GM18498 (cell line): ENCODE results near the gene SUPT4H1.

Experiments used
- ATAC-seq: cut with Tn5 transposase; IDR thresholded peaks from one replicate; pipeline ENCODE4 v1.9.1; 2021; ENCODE audit warnings: mild to moderate bottlenecking, moderate library complexity; ENCODE audit not compliant: unreplicated experiment

SUPT4H1 gene

DNA sequence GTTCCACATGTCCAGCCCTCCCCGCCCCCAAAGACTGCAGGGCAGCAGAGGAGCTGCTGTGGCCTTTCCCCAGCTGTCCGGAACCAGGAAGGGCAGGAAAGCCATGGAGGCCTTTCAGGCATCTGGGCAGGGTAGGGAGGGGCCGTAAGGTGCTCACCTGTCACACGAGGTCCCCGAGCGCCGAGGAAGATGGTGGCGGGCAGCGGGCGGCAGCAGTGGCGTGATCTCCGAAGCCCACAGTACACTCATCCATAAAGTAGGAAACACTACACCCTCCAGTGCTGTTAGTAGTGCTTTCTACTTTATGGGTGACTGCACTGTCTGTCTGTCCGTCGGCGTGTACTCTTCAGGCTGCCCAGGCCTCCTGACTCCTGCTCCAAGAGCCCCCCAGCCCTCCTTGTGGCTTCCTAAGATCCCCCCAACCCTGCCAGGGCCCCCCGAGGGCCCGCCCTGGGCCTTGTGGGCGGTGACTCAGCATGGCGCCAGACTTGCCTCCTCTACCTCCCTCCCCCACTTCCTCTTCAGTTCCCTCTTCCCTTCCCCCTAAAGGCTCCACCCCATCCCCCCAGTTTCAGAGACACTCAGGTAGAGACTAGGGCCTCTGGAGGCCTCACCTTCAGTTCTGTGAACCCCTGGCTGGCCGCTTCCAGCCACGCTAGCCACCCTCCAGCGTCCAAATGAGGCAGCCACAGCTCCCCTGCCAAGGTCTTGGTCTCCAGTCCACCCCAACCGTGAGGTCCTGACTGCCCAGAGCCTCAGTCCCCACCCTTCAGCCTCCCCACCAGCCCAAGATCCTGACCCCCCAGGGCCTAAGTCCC, 20.8 kb downstream of the SUPT4H1 start:
- ATAC-seq: no peak

DNA sequence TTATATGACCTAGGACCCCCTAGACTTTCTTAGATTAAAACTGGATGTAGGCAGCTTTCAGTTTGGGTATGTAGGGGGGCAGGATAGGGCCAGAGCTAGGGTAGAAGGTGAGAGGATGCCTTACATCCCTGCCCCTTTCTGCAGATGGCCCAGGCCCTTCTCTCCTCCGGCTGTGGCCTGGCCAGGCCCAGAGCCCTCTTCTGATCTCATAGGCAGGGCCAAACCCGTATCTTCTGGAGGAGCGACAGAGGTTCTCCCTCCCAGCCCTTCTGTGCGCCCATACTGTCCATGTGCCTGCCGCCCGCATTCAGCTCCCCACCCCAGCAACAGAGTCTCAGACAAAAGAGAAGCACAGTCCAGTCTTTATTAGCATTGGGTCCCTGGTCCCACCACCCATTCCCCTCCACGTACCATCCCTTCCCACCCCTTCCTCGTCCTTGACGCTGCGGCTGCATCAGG, 21.4 kb downstream of the SUPT4H1 start:
- no peak for ATAC-seq

DNA sequence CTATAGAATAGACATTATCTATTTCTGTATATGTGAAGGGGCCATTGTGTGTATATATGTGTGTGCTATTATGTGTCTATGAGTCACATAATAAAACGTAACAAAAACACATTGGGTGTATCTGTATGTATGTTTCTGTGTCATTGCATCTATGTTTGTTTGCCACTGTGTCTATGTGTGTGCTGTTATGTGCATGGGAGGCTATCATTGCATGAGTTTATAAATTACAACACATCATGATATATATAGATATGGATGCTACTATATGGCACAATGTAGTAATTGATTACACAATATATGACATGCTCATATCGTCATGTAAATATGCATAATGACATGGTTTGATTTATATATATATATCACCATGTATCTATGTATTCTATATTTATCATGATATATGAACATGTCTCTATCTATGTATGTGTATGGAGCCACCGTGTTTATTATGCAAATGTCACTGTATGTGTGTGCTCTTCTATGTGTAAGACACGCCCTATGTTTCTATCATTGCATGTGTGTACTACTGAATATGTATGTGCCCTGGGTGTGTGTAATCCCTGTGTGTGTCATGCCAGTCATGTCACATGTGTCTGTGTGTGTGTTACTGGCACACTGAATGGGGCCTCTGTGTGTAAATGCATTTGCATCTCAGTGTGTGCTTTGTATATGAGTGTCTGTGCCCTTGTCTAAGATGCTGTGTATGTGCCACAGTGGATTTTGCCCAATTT, 22.0 kb downstream of the SUPT4H1 start:
- ATAC-seq: peak; percentile 8

DNA sequence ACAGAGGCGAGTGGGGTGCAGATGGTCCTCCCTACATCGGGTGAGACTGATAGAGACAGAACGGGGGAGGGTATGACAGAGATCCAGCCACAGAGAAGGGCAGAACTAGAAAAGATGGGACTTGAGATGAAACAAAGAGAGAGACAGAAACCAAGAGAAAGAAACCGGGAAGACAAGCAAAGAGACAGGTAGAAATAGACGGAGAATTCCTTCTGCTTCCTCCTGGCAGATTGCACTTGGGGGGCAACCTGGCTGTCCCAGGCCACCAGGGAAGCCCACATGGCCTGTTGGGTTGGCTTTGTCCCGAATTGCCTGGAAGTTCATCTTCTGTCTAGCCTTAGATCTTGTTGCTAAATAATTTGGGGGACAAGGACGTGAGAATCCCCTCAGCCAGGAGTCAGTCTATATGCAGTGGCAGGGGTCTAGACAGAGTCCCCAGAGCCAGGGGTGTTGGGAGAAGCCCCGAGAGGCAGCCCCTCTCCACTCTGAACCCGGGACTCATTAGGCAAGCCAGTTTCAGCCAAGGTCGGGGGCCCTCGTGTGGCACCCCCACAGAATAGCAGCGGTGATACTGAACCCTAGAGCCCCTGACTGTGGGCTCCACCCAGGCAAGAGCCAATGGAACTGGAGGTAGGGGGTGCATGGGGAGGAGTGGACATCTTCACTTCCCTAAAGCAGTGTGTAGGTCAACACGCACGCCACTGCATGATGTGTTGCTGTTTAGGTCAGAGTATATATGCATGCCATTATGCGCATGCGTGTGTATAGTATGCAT, 22.8 kb downstream of the SUPT4H1 start:
- peak; percentile 47 for ATAC-seq

DNA sequence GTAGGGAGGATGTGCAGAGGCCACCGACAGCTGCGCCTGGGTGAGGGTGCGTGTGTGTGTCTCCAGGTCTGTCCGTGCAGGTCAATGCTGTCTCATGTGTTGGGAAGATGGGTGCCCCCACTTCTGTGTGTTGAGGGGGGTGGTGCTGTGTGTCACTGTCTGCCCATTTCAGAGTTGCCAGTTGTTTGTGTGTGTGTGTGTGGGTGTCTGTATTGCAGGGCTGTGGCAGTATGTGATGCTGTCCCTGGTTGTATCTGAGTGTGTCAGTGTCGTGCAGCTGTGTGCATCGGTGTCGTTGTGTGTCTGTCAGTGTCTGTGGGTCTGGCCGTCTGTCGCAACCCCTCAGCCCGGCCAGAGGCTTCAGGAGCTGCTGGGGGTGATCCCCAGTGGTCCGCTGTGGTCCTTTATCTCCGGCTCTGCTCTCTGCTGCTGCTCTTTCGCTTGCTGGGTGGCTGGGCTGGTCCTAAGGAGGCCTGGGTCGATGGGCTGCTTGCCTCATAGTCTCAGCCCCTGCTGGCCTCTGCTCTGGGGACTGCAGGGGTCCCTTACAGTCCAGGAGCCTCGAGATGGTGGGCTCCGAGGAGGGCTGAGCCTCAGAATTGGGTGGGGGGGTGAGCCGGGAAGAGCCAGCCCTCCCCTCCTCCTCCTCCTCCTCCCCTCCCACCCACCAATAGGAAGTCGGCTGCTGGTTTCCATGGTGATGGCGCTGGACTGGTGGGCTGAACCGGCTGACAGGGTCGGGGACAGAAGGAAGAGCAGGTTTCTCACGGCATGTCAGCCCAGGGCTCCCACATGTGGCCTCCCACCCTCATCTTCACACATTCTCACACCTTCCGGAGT, 23.6 kb downstream of the SUPT4H1 start, which contains the start of gene TSPOAP1:
TSS of gene TSPOAP1 (minus strand) at position 601 of the 840 bp plus-strand sequence. CDS start 875 bp downstream, outside the sequence.
- peak; percentile 5 for ATAC-seq

DNA sequence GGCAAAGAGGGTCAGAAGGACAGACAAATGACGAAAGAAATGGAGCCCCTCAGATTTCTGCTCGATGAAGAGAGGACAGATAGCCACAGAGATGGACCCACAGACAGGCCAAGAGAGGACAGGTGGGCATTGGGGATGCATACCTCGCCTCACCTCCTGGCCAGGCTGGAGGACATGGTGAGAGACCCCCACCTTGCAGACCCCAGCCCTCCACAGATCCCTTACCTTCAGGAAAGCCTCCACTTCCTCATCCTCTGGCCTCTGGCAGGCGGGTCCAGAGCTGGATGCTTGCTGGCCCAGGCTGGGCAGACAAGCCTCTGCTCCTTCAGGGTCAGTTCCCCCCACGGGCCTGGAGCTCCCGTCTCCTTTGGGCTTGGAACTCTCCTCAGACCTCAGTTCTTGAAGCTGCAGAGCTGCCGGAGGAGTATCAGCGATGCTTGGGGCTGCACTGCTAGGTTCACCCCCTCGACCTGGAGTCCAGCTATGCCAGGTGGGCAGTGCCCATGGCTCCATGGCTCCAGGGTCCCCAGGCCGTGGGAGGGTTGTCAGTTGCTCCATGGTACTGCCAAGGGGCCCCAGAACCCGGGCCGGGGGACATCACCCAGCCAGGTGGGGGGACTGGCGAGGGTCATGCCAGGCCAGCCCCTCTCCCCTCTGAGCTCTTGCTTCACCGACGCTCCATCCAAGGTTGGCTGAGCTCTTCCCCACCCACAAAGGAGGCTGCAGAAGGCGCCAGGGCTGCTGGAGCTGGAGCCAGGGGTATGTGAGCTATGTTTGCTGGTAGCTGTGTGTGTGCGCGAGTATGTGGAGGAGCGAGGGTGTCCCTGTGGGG, 24.4 kb downstream of the SUPT4H1 start:
- no peak for ATAC-seq

DNA sequence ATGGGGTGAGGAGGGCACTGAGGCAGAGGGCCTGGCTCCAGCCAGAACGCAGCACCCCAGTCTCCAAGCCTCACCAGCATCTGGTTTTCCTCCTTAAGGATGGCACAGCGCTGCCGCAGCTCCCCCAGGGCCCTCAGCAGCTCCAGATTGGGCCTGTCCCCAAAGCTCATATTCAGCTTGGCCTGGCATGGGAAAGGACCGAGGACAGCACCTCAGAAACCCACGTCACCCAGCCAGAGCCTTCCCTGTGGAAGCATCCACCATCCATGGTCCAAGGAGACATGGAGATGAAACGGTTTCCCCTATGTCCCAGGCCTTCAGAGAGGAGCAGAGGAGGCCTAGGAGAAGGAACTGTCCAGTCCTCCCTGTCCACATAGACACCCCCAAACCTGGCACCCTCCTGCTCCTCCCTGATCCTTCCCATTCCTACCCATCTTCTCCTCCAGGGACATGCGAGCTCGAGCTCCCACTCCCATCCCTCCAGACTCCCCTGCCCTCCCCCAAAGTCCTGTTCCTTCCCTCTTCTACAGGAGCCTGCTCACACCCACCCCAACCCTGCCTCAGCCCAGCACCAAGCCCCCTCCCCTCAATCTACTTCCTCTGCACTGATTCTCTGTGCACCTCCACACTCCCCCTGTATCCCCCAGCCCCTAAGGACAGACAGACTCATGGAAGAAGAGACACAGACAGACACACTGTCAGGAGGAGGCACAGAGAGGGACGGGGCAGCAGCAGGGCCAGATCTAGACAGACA, 25.2 kb downstream of the SUPT4H1 start:
- ATAC-seq: no peak

DNA sequence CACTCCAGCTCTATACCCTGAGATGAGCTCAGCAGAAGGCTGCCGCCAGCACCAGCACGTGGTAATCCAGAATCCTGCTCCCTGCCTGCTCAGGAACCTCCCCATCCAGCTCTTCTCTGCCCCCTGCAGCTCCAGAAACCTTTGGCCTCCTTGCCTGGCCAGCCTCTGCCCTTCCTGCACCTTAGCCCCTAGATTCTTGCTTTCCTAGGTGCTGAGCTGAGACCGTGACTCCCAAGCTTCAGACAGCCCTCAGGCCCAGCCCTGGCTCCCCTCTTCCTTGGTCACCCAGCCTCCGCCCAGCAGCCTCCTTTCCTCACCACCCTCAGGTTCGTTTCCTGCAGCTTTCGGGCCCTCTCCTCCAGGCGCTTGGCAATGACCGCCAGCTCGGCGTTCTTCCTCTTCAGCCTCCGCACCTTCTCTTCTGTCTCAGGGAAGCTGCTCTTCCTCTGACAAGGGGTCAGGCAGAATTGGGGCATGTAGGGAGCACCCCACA, 26.0 kb downstream of the SUPT4H1 start:
- no peak for ATAC-seq

DNA sequence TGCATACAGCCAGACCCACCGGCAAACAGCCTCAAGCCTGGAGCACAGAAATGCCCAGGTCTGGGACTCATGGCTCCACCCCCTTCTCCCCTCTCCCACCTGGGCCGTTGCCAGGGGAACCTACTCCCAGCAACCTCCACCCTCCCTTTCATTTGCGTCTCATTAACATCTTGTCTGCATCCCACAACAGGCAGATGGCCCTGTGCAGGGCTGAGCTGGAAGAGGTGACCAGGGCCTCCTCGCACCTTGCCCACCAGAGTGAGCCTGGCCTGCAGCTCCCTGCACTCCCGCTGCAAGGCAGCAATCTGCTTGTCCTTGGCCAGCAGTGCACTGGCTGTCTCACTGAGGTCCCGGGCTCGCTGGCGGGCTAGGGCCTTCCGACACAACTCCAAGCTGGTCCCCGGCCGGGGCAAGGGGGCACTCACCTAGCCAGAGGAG, 26.7 kb downstream of the SUPT4H1 start:
- ATAC-seq: no peak

DNA sequence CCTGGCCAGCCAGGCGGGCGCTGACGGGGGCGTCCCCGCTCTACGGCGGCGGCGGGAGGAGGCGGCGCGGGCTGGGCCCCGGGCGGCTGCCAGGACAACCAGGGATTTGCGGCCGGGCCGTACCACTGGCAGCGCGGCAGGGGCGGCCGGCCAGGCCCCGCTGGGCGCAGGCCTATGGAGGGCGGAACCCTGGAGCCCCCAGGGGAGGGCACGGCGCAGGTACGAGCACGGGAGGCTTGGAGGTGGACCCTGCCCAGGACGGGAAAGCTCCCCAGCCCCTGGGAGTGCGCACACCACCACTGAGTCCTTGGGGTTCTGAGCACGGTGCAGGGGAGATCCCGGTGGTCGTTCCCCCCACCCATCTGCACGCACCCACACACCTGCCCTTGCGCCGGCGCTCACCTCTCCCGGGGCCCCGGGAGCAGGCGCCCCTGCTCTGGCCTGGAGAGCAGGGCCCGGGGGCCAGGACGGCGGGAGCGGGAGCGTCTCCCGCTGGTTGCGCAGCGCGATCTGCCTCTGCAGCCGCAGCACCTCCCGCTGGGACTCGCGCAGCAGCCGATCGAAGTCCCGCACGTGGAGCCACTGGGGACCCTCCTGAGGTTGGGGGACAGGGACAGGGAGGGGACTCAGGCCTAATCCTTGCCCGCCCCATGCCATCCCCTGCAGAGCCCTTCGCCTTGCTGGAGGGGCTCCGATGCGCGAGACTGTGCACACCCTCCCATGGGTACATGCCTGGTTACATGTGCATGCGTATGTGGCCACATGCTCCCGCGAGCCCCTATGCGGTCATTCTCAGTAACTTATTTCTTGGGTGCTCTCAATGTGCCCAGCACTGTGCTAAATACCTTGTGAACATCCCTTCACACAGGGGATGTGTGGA, 27.4 kb downstream of the SUPT4H1 start:
- ATAC-seq: no peak

DNA sequence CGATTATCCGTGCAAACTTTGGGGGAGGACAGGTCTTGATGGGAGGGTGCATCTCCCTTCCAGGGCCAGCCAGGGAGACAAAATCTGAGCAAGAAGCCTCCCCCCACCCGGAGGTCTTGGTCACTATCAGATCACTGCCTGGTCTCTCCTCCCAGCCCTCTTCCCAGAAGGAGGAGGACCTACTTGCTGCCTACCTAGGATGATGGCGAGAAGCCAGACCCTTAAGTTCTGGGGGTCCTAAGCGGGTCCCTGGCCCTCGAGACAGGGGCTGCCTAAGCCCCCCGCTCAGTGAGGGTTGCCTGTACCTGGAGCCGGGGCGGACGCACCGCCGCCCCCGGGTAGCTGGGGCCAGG, 28.0 kb downstream of the SUPT4H1 start:
- no peak for ATAC-seq

DNA sequence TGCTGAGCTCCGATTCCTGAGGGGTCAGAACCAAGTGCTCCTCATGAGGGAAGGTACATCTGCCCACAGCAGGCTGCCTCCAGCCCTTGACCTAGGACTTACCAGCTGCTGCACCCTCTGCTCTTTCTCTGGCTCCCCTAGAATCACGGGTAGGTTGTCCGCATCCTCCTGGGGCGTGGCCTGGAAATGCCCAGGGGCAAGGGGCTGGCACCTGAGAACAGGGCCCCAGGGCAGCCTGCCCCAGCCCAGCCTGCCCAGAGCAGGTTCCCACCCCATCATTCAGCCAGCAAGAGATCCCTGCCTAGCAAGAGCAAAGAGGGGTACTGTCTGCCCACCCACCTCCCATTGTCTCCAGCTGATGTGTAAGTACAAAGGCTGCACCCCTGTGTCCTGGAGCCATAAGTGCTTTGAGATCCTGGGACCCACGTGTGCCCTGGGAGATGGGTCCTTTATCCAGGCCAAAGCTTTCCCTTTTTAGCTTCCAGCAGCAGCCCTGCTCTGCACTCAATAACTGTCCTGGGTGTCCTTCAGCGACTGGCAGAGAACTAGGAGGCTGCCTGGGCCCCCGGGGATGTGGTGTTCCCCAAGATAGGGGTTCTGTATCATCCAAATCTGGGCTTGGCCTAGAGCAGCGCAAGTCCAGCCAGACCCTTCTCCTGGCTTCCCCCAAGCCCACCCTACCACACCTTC, 28.5 kb downstream of the SUPT4H1 start:
- ATAC-seq: no peak

DNA sequence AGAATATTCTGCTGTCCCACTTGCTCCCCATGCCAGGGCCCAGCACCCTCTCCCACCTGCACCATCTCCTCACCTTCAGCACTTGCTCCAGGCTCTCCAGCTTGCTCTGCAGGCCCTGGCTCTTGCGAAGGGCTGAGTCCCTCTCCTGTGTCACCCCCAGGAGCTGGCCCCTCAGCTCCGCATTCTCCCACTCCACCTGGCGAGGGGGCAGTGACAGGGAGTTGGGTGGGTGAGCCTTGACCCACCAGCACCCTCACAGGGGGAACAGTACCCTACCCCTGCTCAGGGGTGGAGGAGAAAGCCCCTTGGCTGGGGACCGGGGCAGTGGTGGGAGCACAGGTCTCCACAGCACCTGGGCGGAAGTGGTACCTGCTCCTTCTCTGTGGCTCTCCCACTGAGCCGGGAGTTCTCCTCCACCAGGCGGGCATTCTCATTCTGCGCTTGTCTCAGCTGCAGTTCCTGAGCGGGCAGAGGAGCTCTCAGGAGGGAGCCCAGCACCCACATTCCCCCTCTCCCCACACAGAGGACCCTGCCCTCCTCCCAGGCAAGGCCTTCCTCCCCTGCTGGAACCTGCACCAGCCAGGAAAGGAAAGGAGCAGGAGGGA, 29.3 kb downstream of the SUPT4H1 start:
- no peak for ATAC-seq

DNA sequence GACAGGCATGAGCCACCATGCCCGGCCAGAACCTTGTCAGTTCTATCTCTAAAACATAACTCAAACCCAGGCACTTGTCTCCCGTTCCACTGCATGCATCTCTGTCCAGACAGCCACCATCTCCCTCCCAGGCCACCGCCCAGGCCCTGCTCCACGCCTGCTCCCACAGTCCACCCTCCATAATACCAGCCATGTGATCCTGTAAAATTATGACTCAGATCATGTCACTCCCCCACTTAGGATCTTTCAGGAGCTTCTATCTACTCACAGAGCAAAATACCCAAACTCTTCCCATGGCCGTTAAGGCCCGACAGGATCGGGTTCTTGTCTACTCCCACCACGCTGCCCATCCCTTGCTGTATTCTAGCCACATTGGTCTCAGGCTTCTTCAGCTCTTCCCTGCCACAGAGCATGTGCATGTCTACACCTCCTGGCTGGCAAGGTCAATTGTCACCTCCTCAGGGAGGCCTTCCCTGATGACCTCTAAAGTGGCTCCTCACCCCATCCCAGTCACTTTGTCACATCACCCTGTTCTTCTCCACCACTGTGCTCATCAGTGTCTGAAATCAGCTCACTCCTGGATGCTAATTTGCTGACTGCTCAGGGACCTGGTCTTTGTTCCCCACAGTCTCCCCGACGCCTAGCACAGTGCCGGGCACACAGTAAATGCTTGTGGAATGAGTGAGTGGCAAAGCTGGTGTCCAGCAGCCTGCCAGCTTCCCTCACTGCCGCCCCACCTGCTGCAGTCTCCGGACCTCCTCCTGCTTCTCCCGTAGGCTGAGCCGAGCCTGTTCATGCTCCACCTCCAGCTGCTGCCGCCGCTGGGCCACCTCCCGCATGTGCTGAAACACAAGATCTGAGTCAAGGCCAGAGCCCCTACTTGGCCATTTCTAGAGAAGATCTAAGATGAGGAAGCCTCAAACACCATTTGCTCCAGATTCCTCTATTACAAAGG, 30.2 kb downstream of the SUPT4H1 start:
- no peak for ATAC-seq

DNA sequence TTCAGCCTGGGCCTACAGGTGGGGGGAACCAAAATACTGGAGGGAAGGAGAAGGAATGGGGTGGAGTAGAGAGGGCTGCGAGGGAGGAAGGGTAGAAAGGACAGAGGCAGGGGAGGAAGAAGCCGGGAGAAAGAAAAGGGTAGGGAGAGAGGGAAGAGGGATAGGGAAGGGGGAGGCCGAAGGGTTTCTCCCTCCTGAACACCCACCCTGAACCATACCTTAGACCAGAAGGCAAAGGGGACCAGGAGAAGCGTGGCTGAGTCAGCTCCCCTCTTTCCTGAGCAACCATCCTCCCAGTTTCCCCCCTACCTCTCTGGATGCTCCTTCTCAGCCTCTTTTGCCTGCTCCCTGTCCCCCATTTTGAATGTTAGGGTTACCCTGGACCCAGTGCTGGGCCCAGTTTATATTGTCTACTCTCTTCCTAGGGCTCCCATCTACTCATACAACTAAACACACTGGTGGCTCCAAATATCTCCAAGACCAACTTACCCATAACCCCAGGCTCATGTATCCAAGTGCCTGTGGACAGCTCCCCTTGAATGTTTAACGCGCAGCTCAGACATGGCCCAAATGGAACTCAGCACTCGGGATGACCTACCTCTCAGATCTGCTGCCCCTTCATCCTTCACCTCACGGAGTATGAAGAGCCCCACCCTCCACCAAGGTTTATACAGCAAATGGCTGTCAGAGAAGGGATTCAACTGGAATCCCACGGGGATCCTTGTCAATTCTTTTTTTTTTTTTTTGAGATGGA, 31.3 kb downstream of the SUPT4H1 start:
- ATAC-seq: no peak
